DMS 273 (cell line): ENCODE results near the gene DPF3.
"Not testable (repeated sequence)": the region's sequence is repeated elsewhere in the genome, so short reads cannot be mapped to it uniquely, and the experiment has no call there.

Experiments
- DNase-seq: peaks from one replicate; lab custom pipeline; 2025; ENCODE audit not compliant: unreplicated experiment; lab: John Stamatoyannopoulos, UW

Gene DPF3

GRCh38 chr14:72776701-72777261, 117.1 kb downstream of the DPF3 start:
- DNase-seq = peak; percentile 51

DNA sequence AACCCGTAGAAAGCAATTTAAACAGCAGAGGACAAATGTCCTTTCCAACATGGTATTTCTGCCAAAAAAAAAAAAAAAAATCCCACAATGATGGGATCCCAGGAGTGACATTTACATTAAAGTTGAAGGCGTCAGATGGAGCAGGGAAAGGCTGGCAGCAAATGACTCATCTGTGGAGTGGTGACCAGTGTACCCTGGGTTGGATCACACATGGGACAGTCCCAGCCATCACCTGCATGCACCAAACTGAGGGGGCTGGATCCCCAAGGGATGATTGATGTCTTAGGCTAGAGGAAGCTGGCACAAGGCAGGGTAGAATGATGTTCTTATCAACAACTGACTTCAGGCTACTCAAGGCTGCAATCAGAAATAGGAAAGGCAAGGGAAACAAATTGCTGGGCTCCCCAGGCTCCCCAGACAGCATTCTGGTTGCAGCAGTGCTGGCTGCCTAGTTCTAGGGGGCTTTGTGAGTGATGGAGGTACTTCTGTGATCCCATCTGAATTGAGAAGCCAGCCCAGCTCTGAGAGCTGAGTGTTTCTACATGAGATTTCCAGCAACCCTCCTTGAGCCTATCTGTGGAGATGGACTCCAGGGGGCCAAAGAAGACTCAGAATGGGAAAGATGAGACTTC, 117.9 kb downstream of the DPF3 start:
- no peak for DNase-seq

GRCh38 chr14:72774894-72775620, 118.8 kb downstream of the DPF3 start:
- DNase-seq = peak; percentile 30

DNA sequence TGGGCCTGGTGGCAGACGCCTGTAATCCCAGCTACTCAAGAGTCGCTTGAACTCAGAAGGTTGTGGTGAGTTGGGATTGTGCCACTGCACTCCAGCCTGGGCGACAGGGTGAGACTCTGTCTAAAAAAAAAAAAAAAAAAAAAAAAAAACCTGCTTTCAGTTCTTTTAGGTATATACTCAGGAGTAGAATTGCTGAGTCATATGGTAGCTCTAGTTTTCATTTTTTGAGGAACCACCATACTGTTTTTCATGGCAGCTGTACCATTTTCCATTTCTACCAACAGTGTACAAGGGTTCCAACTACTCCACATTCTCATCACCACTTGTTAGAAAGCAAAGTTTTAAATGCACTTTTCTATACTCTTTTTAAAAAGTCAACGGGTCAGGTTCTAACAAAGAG, 119.8 kb downstream of the DPF3 start:
- no peak for DNase-seq

DNA sequence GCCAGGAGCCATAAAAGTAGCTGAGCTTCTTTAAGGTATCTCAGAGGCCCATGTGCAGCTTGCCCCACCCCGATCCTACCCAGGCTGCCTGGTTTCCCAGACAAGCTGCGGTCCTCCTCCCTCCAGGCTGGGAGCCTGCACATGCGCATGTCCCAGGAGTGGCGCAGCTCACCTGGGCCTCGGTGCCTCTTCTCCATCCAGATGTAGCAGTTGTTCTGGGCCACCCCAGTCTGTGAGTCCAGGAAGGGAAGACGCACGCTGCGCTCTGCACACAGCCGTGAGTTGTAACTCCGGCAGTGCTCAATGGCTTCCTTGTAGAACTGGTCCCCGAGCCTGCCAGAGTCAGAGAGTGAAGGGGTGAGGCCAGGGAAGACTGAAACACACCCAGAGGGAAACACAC, 122.3 kb downstream of the DPF3 start:
- DNase-seq = no peak

DNA sequence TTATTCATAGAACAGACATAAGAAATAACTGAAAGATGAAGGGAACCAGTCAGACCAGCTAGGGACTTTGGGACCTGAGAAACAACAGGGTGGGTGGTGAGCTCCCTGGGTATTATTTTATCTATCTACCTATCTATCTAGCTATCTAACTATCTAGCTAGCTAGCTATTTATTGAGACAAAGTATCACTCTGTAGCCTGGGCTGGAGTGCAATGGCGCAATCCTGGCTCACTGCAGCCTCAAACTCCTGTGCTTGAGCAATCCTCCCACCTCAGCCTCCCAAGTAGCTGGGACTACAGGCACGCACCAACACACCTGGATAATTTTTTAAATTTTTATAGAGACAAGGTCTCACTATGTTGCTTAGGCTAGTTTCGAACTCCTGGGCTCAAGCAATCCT, 127.6 kb downstream of the DPF3 start:
- DNase-seq = no peak

- DNase-seq = no peak
These were observed 130.0 kb downstream of the DPF3 start for GRCh38 chr14:72763892-72764291.

DNA sequence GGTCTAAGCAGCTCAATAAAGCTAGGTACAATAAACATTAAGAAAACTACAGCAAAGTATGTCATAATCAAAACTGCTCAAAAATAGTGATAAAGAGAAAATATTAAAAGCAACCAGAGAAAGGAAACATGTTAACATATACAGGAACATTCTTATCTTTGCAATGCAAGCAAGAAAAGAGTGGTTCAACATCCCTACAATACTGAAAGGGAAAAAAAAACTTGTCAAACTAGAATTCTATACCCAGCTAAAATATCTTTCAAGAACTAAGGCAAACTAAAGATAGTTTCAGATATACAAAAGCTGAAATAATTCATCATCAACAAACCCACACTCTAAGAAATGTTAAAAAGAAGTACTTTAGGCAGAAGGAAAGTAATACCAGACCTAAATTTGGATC, 134.2 kb downstream of the DPF3 start:
- DNase-seq = no peak

GRCh38 chr14:72758993-72759392, 134.9 kb downstream of the DPF3 start:
- DNase-seq = no peak

DNA sequence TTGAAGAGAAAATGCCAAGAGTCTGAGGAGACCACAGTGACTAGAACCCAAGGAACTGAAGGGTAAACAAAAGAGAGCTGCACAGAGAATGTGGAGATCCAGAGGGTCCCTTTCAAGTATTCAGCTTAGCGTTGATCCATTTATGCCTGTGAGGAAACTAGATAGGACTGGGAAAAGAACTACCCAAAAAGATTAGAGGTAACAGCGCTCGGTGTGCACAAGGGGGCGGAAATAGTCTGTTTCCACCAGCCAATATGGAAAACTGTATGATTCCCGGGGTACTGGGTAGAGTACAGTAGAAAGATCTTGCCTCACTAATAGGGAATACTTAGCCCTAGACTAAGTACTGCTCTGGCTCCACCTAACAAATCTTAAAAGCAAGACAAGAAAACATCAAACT, 135.5 kb downstream of the DPF3 start:
- no peak for DNase-seq

- DNase-seq = no peak
These were observed 136.9 kb downstream of the DPF3 start for GRCh38 chr14:72756967-72757366.

DNA sequence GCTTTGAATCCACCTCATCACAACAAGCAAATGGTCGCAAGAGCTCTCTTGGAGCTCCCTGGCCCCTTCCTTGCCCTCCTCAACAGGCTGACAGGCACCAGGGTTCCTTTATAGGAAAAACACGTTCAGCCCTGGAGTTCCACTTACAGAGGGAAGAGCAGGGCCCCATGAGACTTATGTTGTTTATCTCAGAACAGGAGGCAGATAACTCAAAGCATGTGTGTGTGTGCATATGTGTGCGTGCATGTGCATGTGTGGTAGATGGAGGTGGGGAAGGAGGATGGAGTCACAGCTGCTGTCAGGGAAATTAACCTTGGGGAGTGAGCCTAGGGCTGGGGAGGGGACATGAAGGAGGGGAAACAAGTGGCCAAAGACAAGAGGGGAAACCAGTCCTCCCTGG, 138.1 kb downstream of the DPF3 start:
- peak; percentile 35 for DNase-seq

GRCh38 chr14:72754949-72755348, 139.0 kb downstream of the DPF3 start:
- no peak for DNase-seq

DNA sequence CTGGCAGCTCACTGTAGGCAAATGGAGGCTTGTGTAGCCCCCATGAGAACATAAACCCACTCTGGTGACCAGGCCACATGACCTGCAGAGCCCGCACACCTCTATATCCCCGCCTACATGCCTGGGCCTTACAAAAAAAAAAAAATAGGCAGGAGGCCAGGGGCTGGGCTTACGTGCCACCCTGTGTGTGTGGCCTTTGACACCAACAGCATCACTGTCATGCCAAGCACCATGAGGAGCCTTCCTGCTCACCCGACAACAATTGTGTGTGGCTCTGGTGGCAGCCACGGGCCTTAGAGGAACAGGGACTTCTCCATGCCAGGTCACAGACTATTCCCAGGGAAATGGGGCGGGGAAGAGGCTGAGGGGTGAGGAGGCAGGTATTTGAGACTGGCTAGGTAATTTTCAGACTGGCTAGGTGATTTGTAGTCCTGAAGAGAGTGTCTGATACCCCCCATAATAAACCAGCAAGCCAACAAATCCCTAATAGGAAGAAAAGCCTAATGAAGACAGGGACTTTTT, 140.0 kb downstream of the DPF3 start:
- DNase-seq = no peak

- no peak for DNase-seq
These were observed 140.7 kb downstream of the DPF3 start for GRCh38 chr14:72753044-72753710.

- no peak for DNase-seq
These were observed 141.9 kb downstream of the DPF3 start for GRCh38 chr14:72752034-72752412.

GRCh38 chr14:72751276-72752033, 142.4 kb downstream of the DPF3 start:
- DNase-seq = no peak

DNA sequence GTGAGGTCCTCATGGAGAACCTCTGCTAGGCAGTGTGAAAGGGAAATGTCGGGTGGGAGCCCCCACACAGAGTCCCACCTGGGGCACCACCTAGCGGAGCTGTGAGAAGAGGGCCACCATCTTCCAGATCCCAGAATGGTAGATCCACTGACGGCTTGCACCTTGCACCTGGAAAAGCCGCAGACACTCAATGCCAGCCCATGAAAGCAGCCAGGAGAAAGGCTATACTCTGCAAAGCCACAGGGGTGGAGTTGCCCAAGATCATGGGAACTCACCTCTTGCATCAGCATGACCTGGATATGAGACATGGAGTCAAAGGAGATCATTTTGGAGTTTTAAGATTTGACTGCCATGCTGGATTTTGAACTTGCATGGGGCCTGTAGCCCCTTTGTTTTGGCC, 145.0 kb downstream of the DPF3 start:
- DNase-seq = not testable (repeated sequence)

DNA sequence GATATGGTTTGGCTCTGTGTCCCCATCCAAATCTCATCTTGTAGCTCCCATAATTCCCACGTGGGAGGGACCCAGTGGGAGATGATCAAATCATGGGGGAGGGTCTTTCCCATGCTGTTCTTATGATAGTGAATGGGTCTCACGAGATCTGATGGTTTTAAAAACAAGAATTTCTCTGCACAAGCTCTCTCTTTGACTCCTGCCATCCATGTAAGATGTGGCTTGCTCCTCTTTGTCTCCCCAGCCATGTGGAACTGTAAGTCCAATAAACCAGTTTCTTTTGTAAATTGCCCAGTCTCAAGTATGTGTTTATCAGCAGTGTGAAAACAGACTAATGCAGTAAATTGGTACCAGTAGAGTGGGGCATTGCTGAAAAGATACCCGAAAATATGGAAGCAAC, 146.2 kb downstream of the DPF3 start:
- no peak for DNase-seq

GRCh38 chr14:72745991-72746980, 147.6 kb downstream of the DPF3 start:
- peak; percentile 96 for DNase-seq
